T-helper 1 cell treated with Interleukin-12 subunit alpha and Interleukin-12 subunit beta and Interleukin-4 antibody, amounts not matched to agents 30 μg/mL and 1 μg/mL, for 36 hours (primary cell): ENCODE measurements around the gene NGF.
"Not testable (repeated sequence)": the region's sequence is repeated elsewhere in the genome, so short reads cannot be mapped to it uniquely, and the experiment has no call there.

Source experiments
- H3K27ac Mint-ChIP-seq: one replicate; pipeline ENCODE4 v1.8.0; 2021; ENCODE audit warnings: mild to moderate bottlenecking, mixed read lengths
- H3K27me3 Mint-ChIP-seq: one replicate; pipeline ENCODE4 v1.8.0; 2021; ENCODE audit warnings: low read depth, mixed read lengths
- H3K36me3 Mint-ChIP-seq: one replicate; pipeline ENCODE4 v1.8.0; 2021; ENCODE audit warnings: low read depth, mixed read lengths
- H3K4me1 Mint-ChIP-seq: one replicate; pipeline ENCODE4 v1.8.0; 2021; ENCODE audit warnings: low read depth, mixed read lengths
- H3K4me3 Mint-ChIP-seq: one replicate; pipeline ENCODE4 v1.8.0; 2021; ENCODE audit warnings: mild to moderate bottlenecking, moderate library complexity, mixed read lengths
- H3K9me3 Mint-ChIP-seq: one replicate; pipeline ENCODE4 v1.8.0; 2021; ENCODE audit warnings: mixed read lengths

NGF gene

GRCh38 chr1:115337633-115338456, at the start of gene NGF:
Gene NGF, minus strand, starts transcription at chr1:115338249. Its CDS starts 51,454 bp downstream, at chr1:115286795.
- Mint-ChIP-seq H3K4me1 (peaks cover 1% of the 10 kb centered on the region), H3K36me3 (no peaks in the 10 kb centered on the region), H3K4me3 (no peak within 1 kb of the TSS), H3K9me3 (no peaks in the 10 kb centered on the region), H3K27me3 (peaks cover 34% of the 10 kb centered on the region), H3K27ac (no peak within 1 kb of the TSS)

DNA sequence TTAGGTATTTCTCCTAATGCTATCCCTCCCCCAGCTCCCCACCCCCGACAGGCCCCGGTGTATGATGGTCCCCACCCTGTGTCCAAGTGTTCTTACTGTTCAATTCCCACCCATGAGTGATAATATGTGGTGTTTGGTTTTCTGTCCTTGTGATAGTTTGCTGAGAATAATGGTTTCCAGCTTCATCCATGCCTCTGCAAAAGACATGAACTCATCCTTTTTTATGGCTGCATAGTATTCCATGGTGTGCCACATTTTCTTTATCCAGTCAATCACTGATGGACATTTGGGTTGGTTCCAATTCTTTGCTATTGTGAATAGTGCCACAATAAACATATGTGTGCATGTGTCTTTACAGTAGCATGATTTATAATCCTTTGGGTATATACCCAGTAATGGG, 45.4 kb upstream of the NGF start:
- H3K9me3 Mint-ChIP-seq: peaks cover 20% of the 10 kb centered on the region
- H3K4me3 Mint-ChIP-seq, H3K27me3 Mint-ChIP-seq, H3K36me3 Mint-ChIP-seq, H3K27ac Mint-ChIP-seq, H3K4me1 Mint-ChIP-seq: not testable (repeated sequence)

GRCh38 chr1:115379943-115380342, 41.9 kb upstream of the NGF start:
- Mint-ChIP-seq H3K4me3 (no peak overlapping the region), H3K4me1 (no peaks in the 10 kb centered on the region), H3K9me3 (peaks cover 5% of the 10 kb centered on the region), H3K36me3 (no peaks in the 10 kb centered on the region), H3K27me3 (no peaks in the 10 kb centered on the region), H3K27ac (no peak overlapping the region)

DNA sequence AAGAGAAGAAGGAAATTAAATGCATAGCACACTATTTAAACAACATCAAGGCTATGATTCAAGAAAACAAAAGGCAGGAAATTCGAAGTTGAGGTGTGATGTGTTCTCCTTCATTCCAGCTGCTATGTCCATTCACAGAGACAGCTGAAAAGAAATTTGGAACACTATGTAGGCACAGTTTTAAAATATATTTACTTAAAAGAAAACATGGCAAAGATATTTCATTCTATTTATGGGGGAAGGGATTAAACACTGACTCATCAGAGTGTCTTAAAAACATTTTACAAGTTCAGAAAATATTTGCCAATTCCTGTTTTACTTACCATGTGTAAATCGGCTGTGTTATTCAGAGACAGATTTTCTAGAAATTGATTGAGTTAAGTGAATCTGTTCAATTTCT, 39.4 kb upstream of the NGF start:
- H3K27me3 Mint-ChIP-seq: no peaks in the 10 kb centered on the region
- no peak overlapping the region for H3K4me3 Mint-ChIP-seq
- H3K9me3 Mint-ChIP-seq: no peaks in the 10 kb centered on the region
- no peaks in the 10 kb centered on the region for H3K4me1 Mint-ChIP-seq
- no peak overlapping the region for H3K27ac Mint-ChIP-seq
- H3K36me3 Mint-ChIP-seq: no peaks in the 10 kb centered on the region

DNA sequence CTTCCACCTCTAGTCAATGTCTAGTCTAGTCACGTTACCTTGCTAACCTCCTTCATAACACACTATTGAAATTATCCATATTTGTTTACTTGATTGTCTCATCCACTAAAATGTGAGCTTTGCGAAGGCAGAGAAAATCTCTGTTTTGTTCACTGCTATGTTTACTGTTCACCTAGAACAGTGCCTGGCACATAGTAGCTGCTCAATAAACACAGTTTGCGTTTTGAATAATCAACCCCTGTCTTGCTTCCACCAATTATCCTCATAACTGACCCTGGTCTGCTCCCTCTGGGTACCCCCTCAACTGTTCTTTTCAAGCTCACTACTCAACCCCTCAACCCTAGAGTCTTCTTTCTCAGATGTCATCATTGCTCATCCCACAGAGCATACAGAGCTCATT, 36.5 kb upstream of the NGF start:
- H3K36me3 Mint-ChIP-seq: no peaks in the 10 kb centered on the region
- H3K4me3 Mint-ChIP-seq: no peak overlapping the region
- no peaks in the 10 kb centered on the region for H3K9me3 Mint-ChIP-seq
- H3K4me1 Mint-ChIP-seq: no peaks in the 10 kb centered on the region
- H3K27ac Mint-ChIP-seq: no peak overlapping the region
- no peaks in the 10 kb centered on the region for H3K27me3 Mint-ChIP-seq

DNA sequence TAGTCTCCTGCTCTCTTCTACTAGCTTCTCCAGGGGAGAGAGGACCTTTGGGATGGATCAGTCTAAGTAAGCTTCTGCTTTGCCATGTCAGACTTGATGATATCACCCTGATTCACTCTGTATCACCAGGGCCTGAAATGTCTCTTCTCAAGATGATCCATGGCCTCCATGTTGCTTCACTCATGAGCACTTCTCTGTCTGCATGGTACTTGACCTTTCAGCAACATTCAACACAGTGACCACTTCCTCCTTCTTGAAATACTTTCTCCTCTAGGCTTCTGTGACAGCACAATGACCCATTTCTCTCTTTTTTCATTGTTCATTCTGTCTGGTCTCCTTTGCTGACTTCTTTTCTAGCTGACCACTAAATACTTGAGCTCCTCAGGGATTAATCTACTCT, 35.3 kb upstream of the NGF start:
- no peaks in the 10 kb centered on the region for H3K9me3 Mint-ChIP-seq
- H3K36me3 Mint-ChIP-seq: no peaks in the 10 kb centered on the region
- no peak overlapping the region for H3K4me3 Mint-ChIP-seq
- no peak overlapping the region for H3K27ac Mint-ChIP-seq
- H3K4me1 Mint-ChIP-seq: no peaks in the 10 kb centered on the region
- H3K27me3 Mint-ChIP-seq: no peaks in the 10 kb centered on the region

DNA sequence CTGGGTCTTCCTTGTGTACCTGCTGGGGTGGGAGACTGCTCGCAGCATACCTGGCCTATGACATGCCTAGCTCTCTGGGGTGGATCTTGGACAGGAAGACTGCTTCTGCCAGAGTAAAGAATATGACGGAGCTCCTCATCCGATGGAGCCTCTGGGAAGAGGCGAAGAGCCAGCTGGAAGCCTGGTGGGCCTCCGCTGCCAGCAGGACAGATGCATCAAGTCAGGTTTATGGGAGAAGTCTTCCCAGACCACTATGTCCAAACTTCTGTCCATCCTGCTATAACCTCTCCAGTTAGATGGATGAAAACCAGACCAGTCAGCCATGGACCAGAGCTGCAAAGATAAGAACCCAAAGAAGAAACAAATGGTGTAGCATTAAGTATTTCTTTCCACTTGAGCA, 27.7 kb upstream of the NGF start:
- Mint-ChIP-seq H3K36me3 (no peaks in the 10 kb centered on the region), H3K9me3 (peaks cover 11% of the 10 kb centered on the region)

DNA sequence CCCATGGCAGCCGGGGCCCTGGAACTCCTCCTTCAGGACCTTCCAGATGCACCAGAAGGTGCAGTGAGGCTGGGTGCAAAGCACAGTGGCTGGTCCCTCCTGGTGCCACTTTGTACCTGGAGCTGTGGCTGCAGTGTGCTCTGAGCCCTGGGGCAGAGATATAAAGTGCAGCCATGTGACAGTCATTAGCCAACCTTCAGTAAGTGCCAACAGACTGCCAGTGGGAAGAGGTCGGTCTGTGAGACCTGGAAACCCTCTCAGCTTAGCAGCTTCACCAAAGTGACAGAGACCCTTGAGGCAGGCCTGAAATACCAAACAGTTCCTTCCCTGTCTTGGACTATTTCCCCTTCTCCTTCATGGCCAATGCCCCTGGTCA, 26.7 kb upstream of the NGF start:
- Mint-ChIP-seq H3K27me3 (peaks cover 3% of the 10 kb centered on the region), H3K36me3 (no peaks in the 10 kb centered on the region), H3K27ac (no peak overlapping the region), H3K9me3 (peaks cover 11% of the 10 kb centered on the region), H3K4me1 (no peaks in the 10 kb centered on the region), H3K4me3 (no peak overlapping the region)

More for the DNA sequence above, 27.7 kb upstream of the NGF start:
- H3K4me1 Mint-ChIP-seq: no peaks in the 10 kb centered on the region
- H3K27me3 Mint-ChIP-seq: peaks cover 3% of the 10 kb centered on the region
- H3K4me3 Mint-ChIP-seq: no peak overlapping the region
- H3K27ac Mint-ChIP-seq: no peak overlapping the region

GRCh38 chr1:115364046-115364779, 26.2 kb upstream of the NGF start:
- H3K27me3 Mint-ChIP-seq: peaks cover 3% of the 10 kb centered on the region
- H3K27ac Mint-ChIP-seq: no peak overlapping the region
- H3K9me3 Mint-ChIP-seq: peaks cover 11% of the 10 kb centered on the region
- no peaks in the 10 kb centered on the region for H3K36me3 Mint-ChIP-seq
- H3K4me3 Mint-ChIP-seq: no peak overlapping the region
- H3K4me1 Mint-ChIP-seq: no peaks in the 10 kb centered on the region

GRCh38 chr1:115363171-115363570, 25.1 kb upstream of the NGF start:
- Mint-ChIP-seq H3K9me3 (peaks cover 11% of the 10 kb centered on the region), H3K36me3 (no peaks in the 10 kb centered on the region), H3K27me3 (peaks cover 3% of the 10 kb centered on the region), H3K27ac (no peak overlapping the region), H3K4me3 (no peak overlapping the region), H3K4me1 (no peaks in the 10 kb centered on the region)

DNA sequence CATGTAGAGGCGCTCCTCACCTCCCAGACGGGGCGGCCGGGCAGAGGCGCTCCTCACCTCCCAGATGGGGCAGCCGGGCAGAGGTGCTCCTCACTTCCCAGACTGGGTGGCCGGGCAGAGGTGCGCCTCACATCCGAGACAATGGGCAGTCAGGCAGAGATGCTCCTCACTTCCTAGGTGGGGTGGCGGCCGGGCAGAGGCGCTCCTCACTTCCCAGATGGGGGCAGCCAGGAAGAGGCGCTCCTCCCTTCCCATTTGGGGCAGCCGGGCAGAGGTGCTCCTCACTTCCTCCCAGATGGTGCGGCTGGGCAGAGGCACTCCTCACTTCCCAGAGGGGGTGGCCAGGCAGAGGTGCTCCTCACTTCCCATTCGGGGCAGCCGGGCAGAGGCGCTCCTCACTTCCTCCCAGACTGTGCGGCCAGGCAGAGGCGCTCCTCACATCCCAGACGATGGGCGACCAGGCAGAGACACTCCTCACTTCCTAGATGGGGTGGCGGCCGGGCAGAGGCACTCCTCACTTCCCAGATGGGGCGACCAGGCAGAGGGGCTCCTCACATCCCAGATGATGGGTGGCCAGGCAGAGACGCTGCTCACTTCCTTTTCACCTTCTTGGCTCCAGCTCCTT, 22.6 kb upstream of the NGF start:
- H3K9me3 Mint-ChIP-seq: peaks cover 11% of the 10 kb centered on the region
- H3K4me3 Mint-ChIP-seq: not testable (repeated sequence)

GRCh38 chr1:115359787-115360452, 21.9 kb upstream of the NGF start:
- peaks cover 11% of the 10 kb centered on the region for H3K9me3 Mint-ChIP-seq
- not testable (repeated sequence) for H3K4me1 Mint-ChIP-seq, H3K27ac Mint-ChIP-seq, H3K36me3 Mint-ChIP-seq, H3K27me3 Mint-ChIP-seq, H3K4me3 Mint-ChIP-seq

More for the DNA sequence above, 22.6 kb upstream of the NGF start:
- not testable (repeated sequence) for H3K27me3 Mint-ChIP-seq, H3K27ac Mint-ChIP-seq, H3K4me1 Mint-ChIP-seq, H3K36me3 Mint-ChIP-seq

GRCh38 chr1:115356356-115356755, 18.3 kb upstream of the NGF start:
- H3K9me3 Mint-ChIP-seq: peaks cover 6% of the 10 kb centered on the region
- H3K36me3 Mint-ChIP-seq: no peaks in the 10 kb centered on the region
- H3K4me3 Mint-ChIP-seq: no peak overlapping the region
- H3K27ac Mint-ChIP-seq: no peak overlapping the region
- no peaks in the 10 kb centered on the region for H3K27me3 Mint-ChIP-seq
- H3K4me1 Mint-ChIP-seq: no peaks in the 10 kb centered on the region

GRCh38 chr1:115355069-115355468, 17.0 kb upstream of the NGF start:
- H3K9me3 Mint-ChIP-seq: no peaks in the 10 kb centered on the region

More at GRCh38 chr1:115355069-115355468, 17.0 kb upstream of the NGF start:
- no peak overlapping the region for H3K27ac Mint-ChIP-seq
- H3K4me3 Mint-ChIP-seq: no peak overlapping the region
- H3K36me3 Mint-ChIP-seq: no peaks in the 10 kb centered on the region
- no peaks in the 10 kb centered on the region for H3K4me1 Mint-ChIP-seq
- no peaks in the 10 kb centered on the region for H3K27me3 Mint-ChIP-seq
